ENCODE measurements around the gene CTAGE15. TPM values are rescaled to one million over a fixed set of nuclear protein-coding genes. Genes with fewer than 3 reads are reported as not detected.
"Not testable (repeated sequence)": the region's sequence is repeated elsewhere in the genome, so short reads cannot be mapped to it uniquely, and the experiment has no call there.

Gene CTAGE15
- total RNA-seq, 1 experiment from 2014 or later: not detected

GRCh38 chr7:143563306-143563705 is 8.3 kb upstream of the CTAGE15 start:
- not testable (repeated sequence) for H3K4me2 ChIP-seq (ENCODE audit: low read depth, low read length, poor library complexity, severe bottlenecking)

GRCh38 chr7:143566001-143566400 is 5.6 kb upstream of the CTAGE15 start:
- not testable (repeated sequence) for H3K4me2 ChIP-seq (ENCODE audit: low read depth, low read length, poor library complexity, severe bottlenecking); H3K9me2 ChIP-seq (replicated peaks; ENCODE audit: insufficient read depth, low read length); H4K20me1 ChIP-seq (ENCODE audit: insufficient read depth, low read depth, low read length); H3K9ac ChIP-seq (ENCODE audit: low read length); H2AFZ ChIP-seq (ENCODE audit: low read length); H3K9me3 ChIP-seq (ENCODE audit: low read length); H3K27me3 ChIP-seq (ENCODE audit: low read length); H3K4me3 ChIP-seq (ENCODE audit: low read length); H3K79me2 ChIP-seq (ENCODE audit: low read length); H3K27ac ChIP-seq (ENCODE audit: low read length); H3K4me1 ChIP-seq (ENCODE audit: low read length); DNase-seq; H3K36me3 ChIP-seq (ENCODE audit: insufficient read depth, low read length)

More at GRCh38 chr7:143563306-143563705, 8.3 kb upstream of the CTAGE15 start:
- not testable (repeated sequence) for H3K4me1 ChIP-seq (ENCODE audit: low read length); H3K9me3 ChIP-seq (ENCODE audit: low read length); H3K79me2 ChIP-seq (ENCODE audit: low read length); H3K4me3 ChIP-seq (ENCODE audit: low read length); DNase-seq; H3K36me3 ChIP-seq (ENCODE audit: insufficient read depth, low read length); H3K27ac ChIP-seq (ENCODE audit: low read length); H2AFZ ChIP-seq (ENCODE audit: low read length); H3K9me2 ChIP-seq (replicated peaks; ENCODE audit: insufficient read depth, low read length); H4K20me1 ChIP-seq (ENCODE audit: insufficient read depth, low read depth, low read length); H3K9ac ChIP-seq (ENCODE audit: low read length); H3K27me3 ChIP-seq (ENCODE audit: low read length)

DNA sequence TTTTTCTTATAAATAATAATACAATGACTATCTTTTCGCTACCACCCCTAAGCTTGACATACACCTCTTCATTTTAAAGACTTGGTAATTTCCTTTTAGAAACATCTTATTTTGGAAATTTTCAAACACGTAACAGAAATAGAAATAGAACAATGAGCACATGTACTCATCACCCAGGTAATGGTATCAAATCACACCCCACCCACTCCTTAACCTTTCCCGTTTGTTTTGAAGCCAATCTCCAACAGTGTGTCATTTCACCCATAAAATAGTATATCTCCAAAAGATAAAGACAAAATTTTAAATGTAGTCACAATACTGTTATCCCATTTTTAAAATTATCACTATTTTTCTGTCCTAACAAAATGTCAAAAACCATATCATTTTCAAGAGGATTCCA is 16.6 kb downstream of the CTAGE15 start:
- not testable (repeated sequence) for H3K36me3 ChIP-seq (ENCODE audit: insufficient read depth, low read length); H3K27ac ChIP-seq (ENCODE audit: low read length); H3K79me2 ChIP-seq (ENCODE audit: low read length); H3K9me3 ChIP-seq (ENCODE audit: low read length); H3K4me2 ChIP-seq (ENCODE audit: low read depth, low read length, poor library complexity, severe bottlenecking); H3K9ac ChIP-seq (ENCODE audit: low read length); DNase-seq; H4K20me1 ChIP-seq (ENCODE audit: insufficient read depth, low read depth, low read length); H3K4me3 ChIP-seq (ENCODE audit: low read length); H3K9me2 ChIP-seq (replicated peaks; ENCODE audit: insufficient read depth, low read length); H2AFZ ChIP-seq (ENCODE audit: low read length); H3K27me3 ChIP-seq (ENCODE audit: low read length); H3K4me1 ChIP-seq (ENCODE audit: low read length)

- H3K79me2 ChIP-seq (ENCODE audit: low read length); H3K27me3 ChIP-seq (ENCODE audit: low read length); H3K27ac ChIP-seq (ENCODE audit: low read length); H4K20me1 ChIP-seq (ENCODE audit: insufficient read depth, low read depth, low read length); H3K4me1 ChIP-seq (ENCODE audit: low read length); H2AFZ ChIP-seq (ENCODE audit: low read length); H3K4me3 ChIP-seq (ENCODE audit: low read length); DNase-seq; H3K9me2 ChIP-seq (replicated peaks; ENCODE audit: insufficient read depth, low read length); H3K9ac ChIP-seq (ENCODE audit: low read length); H3K4me2 ChIP-seq (ENCODE audit: low read depth, low read length, poor library complexity, severe bottlenecking); H3K36me3 ChIP-seq (ENCODE audit: insufficient read depth, low read length); H3K9me3 ChIP-seq (ENCODE audit: low read length): not testable (repeated sequence)
Observed at GRCh38 chr7:143589897-143590296, 18.3 kb downstream of the CTAGE15 start.

- H4K20me1 ChIP-seq (ENCODE audit: insufficient read depth, low read depth, low read length); H3K27ac ChIP-seq (ENCODE audit: low read length); H3K36me3 ChIP-seq (ENCODE audit: insufficient read depth, low read length); H3K4me3 ChIP-seq (ENCODE audit: low read length); DNase-seq; H3K9ac ChIP-seq (ENCODE audit: low read length); H3K9me3 ChIP-seq (ENCODE audit: low read length); H3K4me2 ChIP-seq (ENCODE audit: low read depth, low read length, poor library complexity, severe bottlenecking); H3K27me3 ChIP-seq (ENCODE audit: low read length); H3K79me2 ChIP-seq (ENCODE audit: low read length); H3K4me1 ChIP-seq (ENCODE audit: low read length); H2AFZ ChIP-seq (ENCODE audit: low read length); H3K9me2 ChIP-seq (replicated peaks; ENCODE audit: insufficient read depth, low read length): not testable (repeated sequence)
Observed at GRCh38 chr7:143598086-143598485, 26.5 kb downstream of the CTAGE15 start.

DNA sequence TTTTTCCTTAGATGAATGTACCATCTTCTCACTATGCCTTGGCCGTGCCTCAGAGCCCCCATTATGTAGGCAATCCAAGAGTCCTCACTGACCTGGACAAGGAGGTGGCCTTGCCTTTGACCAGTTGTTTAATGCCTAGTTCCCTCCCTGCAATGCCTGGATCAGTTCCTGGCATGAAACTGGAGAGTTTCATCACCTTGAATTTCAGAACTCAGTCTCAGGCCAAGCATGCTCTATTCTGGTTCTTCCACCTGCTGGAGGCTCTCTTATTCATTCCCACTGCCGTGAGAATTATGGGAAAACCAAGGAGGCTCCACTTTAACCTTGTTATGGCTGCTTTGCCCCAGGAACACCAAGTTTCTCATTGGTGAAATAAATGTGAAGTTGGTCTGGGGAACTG is 31.9 kb downstream of the CTAGE15 start:
- not testable (repeated sequence) for H3K36me3 ChIP-seq (ENCODE audit: insufficient read depth, low read length); H3K4me1 ChIP-seq (ENCODE audit: low read length); H3K27ac ChIP-seq (ENCODE audit: low read length); H2AFZ ChIP-seq (ENCODE audit: low read length); H3K9me2 ChIP-seq (replicated peaks; ENCODE audit: insufficient read depth, low read length); H3K9ac ChIP-seq (ENCODE audit: low read length); H3K4me3 ChIP-seq (ENCODE audit: low read length); H3K27me3 ChIP-seq (ENCODE audit: low read length); H3K4me2 ChIP-seq (ENCODE audit: low read depth, low read length, poor library complexity, severe bottlenecking); H3K9me3 ChIP-seq (ENCODE audit: low read length); H3K79me2 ChIP-seq (ENCODE audit: low read length); DNase-seq; H4K20me1 ChIP-seq (ENCODE audit: insufficient read depth, low read depth, low read length)

DNA sequence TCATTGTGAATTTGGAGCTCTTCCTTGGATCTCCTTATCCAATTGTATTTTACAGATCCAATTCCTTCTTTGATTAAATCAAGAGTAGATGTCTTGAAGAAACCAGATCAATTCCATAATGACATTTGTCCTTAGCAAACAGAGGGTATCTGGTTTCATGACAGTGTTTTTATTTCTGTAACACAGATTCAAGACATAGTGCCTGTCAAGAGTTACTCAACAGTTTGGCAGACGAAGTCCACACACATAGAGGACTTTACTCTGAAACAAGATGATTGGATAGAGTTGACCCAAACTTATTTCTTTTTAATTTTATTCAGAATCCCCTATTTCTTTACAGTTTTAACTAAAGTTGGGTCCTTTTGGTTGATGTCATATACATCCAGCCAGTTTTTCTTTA is 34.5 kb downstream of the CTAGE15 start:
- H3K79me2 ChIP-seq (ENCODE audit: low read length); H2AFZ ChIP-seq (ENCODE audit: low read length): not testable (repeated sequence)

DNA sequence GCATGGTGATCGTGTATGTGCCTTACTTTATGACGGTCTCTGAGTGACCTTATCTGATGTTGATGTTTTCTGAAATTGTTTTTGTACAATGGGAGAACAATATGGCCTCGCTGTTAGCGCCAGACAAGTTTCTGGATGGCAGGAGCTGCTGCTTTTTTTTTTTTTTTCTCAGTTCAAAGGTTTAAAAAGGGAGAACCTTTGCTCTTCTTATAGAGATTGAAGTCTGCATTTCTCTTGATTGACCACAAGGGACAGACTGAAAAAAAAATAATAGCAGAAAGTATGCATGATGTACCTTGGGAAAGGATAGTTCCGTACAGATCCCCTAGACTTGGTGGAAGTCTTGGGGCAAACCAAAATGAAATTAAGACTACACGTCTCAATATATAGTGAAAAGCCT is 43.9 kb downstream of the CTAGE15 start:
- H4K20me1 ChIP-seq (ENCODE audit: insufficient read depth, low read depth, low read length); H3K36me3 ChIP-seq (ENCODE audit: insufficient read depth, low read length); H2AFZ ChIP-seq (ENCODE audit: low read length); H3K27ac ChIP-seq (ENCODE audit: low read length); H3K9me3 ChIP-seq (ENCODE audit: low read length); H3K4me1 ChIP-seq (ENCODE audit: low read length); H3K4me3 ChIP-seq (ENCODE audit: low read length); H3K4me2 ChIP-seq (ENCODE audit: low read depth, low read length, poor library complexity, severe bottlenecking); H3K79me2 ChIP-seq (ENCODE audit: low read length); H3K9ac ChIP-seq (ENCODE audit: low read length); H3K27me3 ChIP-seq (ENCODE audit: low read length); H3K9me2 ChIP-seq (replicated peaks; ENCODE audit: insufficient read depth, low read length): not testable (repeated sequence)
- peak; percentile 44 for DNase-seq

More for the DNA sequence above, 34.5 kb downstream of the CTAGE15 start:
- not testable (repeated sequence) for H3K9me3 ChIP-seq (ENCODE audit: low read length); H3K36me3 ChIP-seq (ENCODE audit: insufficient read depth, low read length); H3K4me3 ChIP-seq (ENCODE audit: low read length); H4K20me1 ChIP-seq (ENCODE audit: insufficient read depth, low read depth, low read length); DNase-seq; H3K9me2 ChIP-seq (replicated peaks; ENCODE audit: insufficient read depth, low read length); H3K27me3 ChIP-seq (ENCODE audit: low read length); H3K4me1 ChIP-seq (ENCODE audit: low read length); H3K27ac ChIP-seq (ENCODE audit: low read length); H3K4me2 ChIP-seq (ENCODE audit: low read depth, low read length, poor library complexity, severe bottlenecking); H3K9ac ChIP-seq (ENCODE audit: low read length)

DNA sequence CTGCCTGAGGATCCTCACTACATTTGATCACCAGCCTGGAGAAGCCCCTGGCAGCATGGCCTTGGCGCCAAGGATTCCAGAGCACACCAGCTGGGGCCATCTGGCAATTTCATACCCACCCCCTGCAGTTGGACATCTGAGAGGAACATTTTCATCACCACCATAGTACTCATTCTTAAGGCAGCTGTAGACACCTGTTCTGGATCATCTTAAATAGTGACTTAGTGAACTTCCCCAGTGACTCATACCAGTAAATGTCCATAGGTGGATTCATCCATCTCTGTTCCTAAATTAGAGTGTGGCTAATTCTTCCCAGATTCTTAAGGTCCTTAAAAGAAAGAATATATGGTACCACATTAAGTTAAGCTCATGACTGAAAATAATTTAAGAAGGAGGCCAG is 45.6 kb downstream of the CTAGE15 start:
- not testable (repeated sequence) for H4K20me1 ChIP-seq (ENCODE audit: insufficient read depth, low read depth, low read length); DNase-seq; H3K4me1 ChIP-seq (ENCODE audit: low read length); H3K9me3 ChIP-seq (ENCODE audit: low read length); H3K27ac ChIP-seq (ENCODE audit: low read length); H3K27me3 ChIP-seq (ENCODE audit: low read length); H3K79me2 ChIP-seq (ENCODE audit: low read length); H3K9me2 ChIP-seq (replicated peaks; ENCODE audit: insufficient read depth, low read length); H3K4me2 ChIP-seq (ENCODE audit: low read depth, low read length, poor library complexity, severe bottlenecking); H3K36me3 ChIP-seq (ENCODE audit: insufficient read depth, low read length); H3K9ac ChIP-seq (ENCODE audit: low read length); H2AFZ ChIP-seq (ENCODE audit: low read length); H3K4me3 ChIP-seq (ENCODE audit: low read length)
